ENCODE results near the gene SAMD4A. TPM values are rescaled to one million over a fixed set of nuclear protein-coding genes. Genes with fewer than 3 reads are reported as not detected.

The SAMD4A gene
- total RNA-seq, 4 donors from 2014 or later: 2.9 to 19.5 (median 3.9) TPM

GRCh38 chr14:54672181-54672580 lies 105.3 kb downstream of the SAMD4A start:
- H3K27ac ChIP-seq: peak overlapping the region in 1 of 4 donors; percentile 71

GRCh38 chr14:54672688-54673087 lies 105.8 kb downstream of the SAMD4A start:
- intact Hi-C loops (cut with DNase I): no loop called here
- WGBS, 2 donors: 17 to 48% methylated on average over 5 of the region's 5 CpGs
- Histone ChIP-seq H3K36me3 (no peaks in the 10 kb centered on the region), H3K9me3 (no peaks in the 10 kb centered on the region), H3K27ac (peak overlapping the region in 3 of 4 donors; percentile 71 to 85 (median 71)), H3K27me3 (peaks cover 0 to 51% (median 0%) of the 10 kb centered on the region in 4 donors), H3K4me3 (no peak overlapping the region), H3K4me1 (peaks cover 0 to 62% (median 12%) of the 10 kb centered on the region in 3 donors)
- no peak for DNase-seq
- TF ChIP-seq CTCF (IDR thresholded peaks at IDR 0.05) (no peak), POLR2A (IDR thresholded peaks at IDR 0.05) (no peak)

More at GRCh38 chr14:54672181-54672580, 105.3 kb downstream of the SAMD4A start:
- no peaks in the 10 kb centered on the region for H3K36me3 ChIP-seq
- 69 to 76% methylated on average over 6 to 7 of the region's 7 CpGs for WGBS, 2 donors
- no peaks in the 10 kb centered on the region for H3K9me3 ChIP-seq
- no peak for TF ChIP-seq CTCF (IDR thresholded peaks at IDR 0.05)
- no peak for TF ChIP-seq POLR2A (IDR thresholded peaks at IDR 0.05)
- intact Hi-C loops (cut with DNase I): no loop called here
- H3K4me3 ChIP-seq: no peak overlapping the region
- no peak for DNase-seq
- peaks cover 0 to 57% (median 12%) of the 10 kb centered on the region in 3 donors for H3K4me1 ChIP-seq
- H3K27me3 ChIP-seq: peaks cover 0 to 51% (median 0%) of the 10 kb centered on the region in 4 donors

- Histone ChIP-seq H3K9me3 (no peaks in the 10 kb centered on the region), H3K4me1 (peaks cover 0 to 67% (median 12%) of the 10 kb centered on the region in 3 donors), H3K27me3 (peaks cover 0 to 51% (median 0%) of the 10 kb centered on the region in 4 donors), H3K27ac (peak overlapping the region; percentile 26 to 85 (median 71)), H3K36me3 (no peaks in the 10 kb centered on the region), H3K4me3 (no peak overlapping the region)
- TF ChIP-seq CTCF (IDR thresholded peaks at IDR 0.05) (no peak), POLR2A (IDR thresholded peaks at IDR 0.05) (no peak)
- intact Hi-C loops (cut with DNase I): no loop called here
- no peak for DNase-seq
- WGBS, 2 donors: 67 to 70% methylated on average over 8 to 13 of the region's 13 CpGs
Measured at GRCh38 chr14:54673193-54674045, 106.5 kb downstream of the SAMD4A start.

GRCh38 chr14:54674046-54674741 lies 107.3 kb downstream of the SAMD4A start:
- TF ChIP-seq POLR2A (IDR thresholded peaks at IDR 0.05) (no peak), CTCF (IDR thresholded peaks at IDR 0.05) (no peak)
- intact Hi-C loops (cut with DNase I): no loop called here
- no peaks in the 10 kb centered on the region for H3K9me3 ChIP-seq

More at GRCh38 chr14:54674046-54674741, 107.3 kb downstream of the SAMD4A start:
- Histone ChIP-seq H3K36me3 (no peaks in the 10 kb centered on the region), H3K4me3 (no peak overlapping the region), H3K27ac (peak overlapping the region in 3 of 4 donors; percentile 71 to 85 (median 71)), H3K4me1 (peaks cover 0 to 67% (median 12%) of the 10 kb centered on the region in 3 donors), H3K27me3 (peaks cover 0 to 48% (median 0%) of the 10 kb centered on the region in 4 donors)
- WGBS, 2 donors: 27 to 37% methylated on average over 3 of the region's 3 CpGs
- no peak for DNase-seq

Data from esophagus squamous epithelium (tissue), 5 donors.